Measurements from ENCODE around the gene RPL23. TPM values are rescaled to one million over a fixed set of nuclear protein-coding genes. Genes with fewer than 3 reads are reported as not detected.
"Not testable (repeated sequence)": the region's sequence is repeated elsewhere in the genome, so short reads cannot be mapped to it uniquely, and the experiment has no call there.

Gene RPL23
- total RNA-seq, 5 donors from 2014 or later (not counting 1 experiment from before 2014, with no cell fraction given): 1,638 to 2,124 (median 1,743) TPM

GRCh38 chr17:38864636-38865398, 11.3 kb upstream of the RPL23 start:
- H3K9me3 Mint-ChIP-seq: no peaks in the 10 kb centered on the region
- ChIA-PET CTCF (no interaction called here), POLR2A (interaction anchor here in 1 of 2 donors (0.6 kb wide), 1 partner anchor 79 kb away, joined by 3 read pairs; no protein-coding TSS in a partner anchor)
- Histone ChIP-seq H3K4me3 (ENCODE audit: control insufficient read depth in 1 of 2, extremely low read depth in 1 of 2, low read length in 1 of 2) (no peak overlapping the region), H3K27me3 (replicated peaks in 1 of 2; ENCODE audit: control insufficient read depth in 2 of 2, extremely low read depth in 1 of 2, insufficient read depth in 2 of 2, low read length in 1 of 2) (no peaks in the 10 kb centered on the region), H3K36me3 (ENCODE audit: control insufficient read depth in 2 of 2, extremely low read depth in 1 of 2, insufficient read depth in 1 of 2, low read length in 1 of 2) (no peaks in the 10 kb centered on the region), H3K27ac (ENCODE audit: low read length) (no peak overlapping the region), H3K4me1 (ENCODE audit: control insufficient read depth in 1 of 2, extremely low read depth in 1 of 2, insufficient read depth in 2 of 2, low read length in 2 of 2) (peaks cover 8 to 20% of the 10 kb centered on the region in 2 experiments), H3K9me3 (no peaks in the 10 kb centered on the region)
- peaks cover 14 to 25% (median 21%) of the 10 kb centered on the region in 3 donors for H3K4me1 Mint-ChIP-seq
- no peak for ATAC-seq (replicated peaks in 1 of 4)
- H3K27ac Mint-ChIP-seq: no peak overlapping the region
- H3K27me3 Mint-ChIP-seq: peaks cover 0 to 3% of the 10 kb centered on the region in 2 donors
- no peaks in the 10 kb centered on the region for H3K36me3 Mint-ChIP-seq
- WGBS (ENCODE audit: insufficient coverage): 93% methylated on average over 3 of the region's 11 CpGs
- H3K4me3 Mint-ChIP-seq: no peak overlapping the region
- DNase-seq: no peak

GRCh38 chr17:38861399-38861843, 7.9 kb upstream of the RPL23 start:
- Mint-ChIP-seq H3K4me1 (peaks cover 0 to 5% (median 0%) of the 10 kb centered on the region in 3 donors), H3K9me3 (no peaks in the 10 kb centered on the region), H3K4me3 (no peak overlapping the region), H3K27ac (no peak overlapping the region), H3K27me3 (peaks cover 0 to 2% of the 10 kb centered on the region in 2 donors), H3K36me3 (no peaks in the 10 kb centered on the region)
- ChIA-PET CTCF (interaction anchor here (0.6 to 0.7 kb wide), 2 partner anchors 57 to 67 kb away, joined by 3 to 4 read pairs; no protein-coding TSS in a partner anchor), POLR2A (no interaction called here)
- Histone ChIP-seq H3K36me3 (ENCODE audit: control insufficient read depth in 2 of 2, extremely low read depth in 1 of 2, insufficient read depth in 1 of 2, low read length in 1 of 2) (no peaks in the 10 kb centered on the region), H3K27ac (ENCODE audit: low read length) (no peak overlapping the region), H3K27me3 (replicated peaks in 1 of 2; ENCODE audit: control insufficient read depth in 2 of 2, extremely low read depth in 1 of 2, insufficient read depth in 2 of 2, low read length in 1 of 2) (no peaks in the 10 kb centered on the region), H3K4me1 (ENCODE audit: control insufficient read depth in 1 of 2, extremely low read depth in 1 of 2, insufficient read depth in 2 of 2, low read length in 2 of 2) (no peaks in the 10 kb centered on the region), H3K9me3 (no peaks in the 10 kb centered on the region), H3K4me3 (ENCODE audit: control insufficient read depth in 1 of 2, extremely low read depth in 1 of 2, low read length in 1 of 2) (no peak overlapping the region)
- ATAC-seq (replicated peaks in 1 of 4) (peak in 1 of 4 experiments; percentile 52), DNase-seq (no peak)
- WGBS (ENCODE audit: insufficient coverage): no CpG with 5 or more reads among the region's 8 CpGs

GRCh38 chr17:38857271-38857670, 3.8 kb upstream of the RPL23 start:
- Histone ChIP-seq H3K27me3 (replicated peaks in 1 of 2; ENCODE audit: control insufficient read depth in 2 of 2, extremely low read depth in 1 of 2, insufficient read depth in 2 of 2, low read length in 1 of 2) (no peaks in the 10 kb centered on the region), H3K9me3 (no peaks in the 10 kb centered on the region), H3K4me3 (ENCODE audit: control insufficient read depth in 1 of 2, extremely low read depth in 1 of 2, low read length in 1 of 2) (no peak overlapping the region), H3K36me3 (ENCODE audit: control insufficient read depth in 2 of 2, extremely low read depth in 1 of 2, insufficient read depth in 1 of 2, low read length in 1 of 2) (peaks cover 0 to 7% of the 10 kb centered on the region in 2 donors), H3K27ac (ENCODE audit: low read length) (no peak overlapping the region), H3K4me1 (ENCODE audit: control insufficient read depth in 1 of 2, extremely low read depth in 1 of 2, insufficient read depth in 2 of 2, low read length in 2 of 2) (peaks cover 6 to 21% of the 10 kb centered on the region in 2 experiments)
- WGBS (ENCODE audit: insufficient coverage): 79% methylated on average over 4 of the region's 5 CpGs
- DNase-seq (no peak), ATAC-seq (replicated peaks in 1 of 4) (no peak)
- H3K4me3 Mint-ChIP-seq: no peak overlapping the region
- peaks cover 10% of the 10 kb centered on the region for H3K36me3 Mint-ChIP-seq
- no peaks in the 10 kb centered on the region for H3K27me3 Mint-ChIP-seq
- CTCF ChIA-PET: no interaction called here
- H3K9me3 Mint-ChIP-seq: no peaks in the 10 kb centered on the region
- peaks cover 17 to 23% (median 22%) of the 10 kb centered on the region in 3 donors for H3K4me1 Mint-ChIP-seq
- POLR2A ChIA-PET: no interaction called here
- H3K27ac Mint-ChIP-seq: no peak overlapping the region

GRCh38 chr17:38855101-38855714, 1.7 kb upstream of the RPL23 start:
- H3K9me3 Mint-ChIP-seq; H3K27me3 ChIP-seq (replicated peaks in 1 of 2; ENCODE audit: control insufficient read depth in 2 of 2, extremely low read depth in 1 of 2, insufficient read depth in 2 of 2, low read length in 1 of 2); DNase-seq; H3K9me3 ChIP-seq; ATAC-seq (replicated peaks in 1 of 4); H3K4me3 ChIP-seq (ENCODE audit: control insufficient read depth in 1 of 2, extremely low read depth in 1 of 2, low read length in 1 of 2); H3K27me3 Mint-ChIP-seq: not testable (repeated sequence)
- WGBS (ENCODE audit: insufficient coverage): 96% methylated on average over 20 of the region's 28 CpGs
- H3K36me3 ChIP-seq (ENCODE audit: control insufficient read depth in 2 of 2, extremely low read depth in 1 of 2, insufficient read depth in 1 of 2, low read length in 1 of 2): peaks cover 0 to 27% of the 10 kb centered on the region in 2 donors
- peaks cover 33 to 44% (median 43%) of the 10 kb centered on the region in 3 donors for H3K4me1 Mint-ChIP-seq
- peak overlapping the region; percentile 99 for H3K27ac ChIP-seq (ENCODE audit: low read length)
- CTCF ChIA-PET: interaction anchor here in 1 of 2 donors (1.5 to 3.0 kb wide), 3 partner anchors 12 to 18 kb away, joined by 5 to 35 read pairs (median 8); partner anchors contain the start of gene LASP1
- H3K27ac Mint-ChIP-seq: peak overlapping the region in 1 of 2 donors; percentile 80
- peak overlapping the region in 1 of 3 donors; percentile 17 for H3K4me3 Mint-ChIP-seq
- H3K36me3 Mint-ChIP-seq: peaks cover 30% of the 10 kb centered on the region
- POLR2A ChIA-PET: interaction anchor here in 1 of 2 donors (2.6 kb wide), 1 partner anchor 13 kb away, joined by 26 read pairs; the partner anchor contains the start of gene LASP1
- H3K4me1 ChIP-seq (ENCODE audit: control insufficient read depth in 1 of 2, extremely low read depth in 1 of 2, insufficient read depth in 2 of 2, low read length in 2 of 2): peaks cover 15 to 34% of the 10 kb centered on the region in 2 experiments

GRCh38 chr17:38852771-38853291, 690 bp downstream of the RPL23 start:
- CTCF ChIA-PET: interaction anchor here in 1 of 2 donors (1.3 to 3.0 kb wide), 4 partner anchors 15 to 312 kb away, joined by 4 to 35 read pairs (median 7); partner anchors contain the start of genes CWC25 and LASP1

GRCh38 chr17:38851434-38851833, 2.1 kb downstream of the RPL23 start:
- H3K9me3 ChIP-seq: no peaks in the 10 kb centered on the region
- Mint-ChIP-seq H3K27ac (peak overlapping the region; percentile 98 to 99), H3K36me3 (peaks cover 50% of the 10 kb centered on the region), H3K9me3 (no peaks in the 10 kb centered on the region), H3K4me3 (peak overlapping the region; percentile 91 to 96 (median 94)), H3K4me1 (peaks cover 41 to 47% (median 45%) of the 10 kb centered on the region in 3 donors), H3K27me3 (no peaks in the 10 kb centered on the region)
- DNase-seq: no peak
- POLR2A ChIA-PET: interaction anchor here (0.6 to 2.4 kb wide), 3 partner anchors 26 to 146 kb away, joined by 3 to 6 read pairs (median 3); partner anchors contain the start of genes CWC25 (in 1 of the 2) and MLLT6 (in 1 of the 2)
- H3K4me1 ChIP-seq (ENCODE audit: control insufficient read depth in 1 of 2, extremely low read depth in 1 of 2, insufficient read depth in 2 of 2, low read length in 2 of 2): peaks cover 15 to 34% of the 10 kb centered on the region in 2 experiments
- peak overlapping the region; percentile 99 for H3K27ac ChIP-seq (ENCODE audit: low read length)
- no peak for ATAC-seq (replicated peaks in 1 of 4)
- CTCF ChIA-PET: no interaction called here
- no peaks in the 10 kb centered on the region for H3K27me3 ChIP-seq (replicated peaks in 1 of 2; ENCODE audit: control insufficient read depth in 2 of 2, extremely low read depth in 1 of 2, insufficient read depth in 2 of 2, low read length in 1 of 2)
- no CpG with 5 or more reads among the region's 2 CpGs for WGBS (ENCODE audit: insufficient coverage)
- peaks cover 9 to 59% of the 10 kb centered on the region in 2 donors for H3K36me3 ChIP-seq (ENCODE audit: control insufficient read depth in 2 of 2, extremely low read depth in 1 of 2, insufficient read depth in 1 of 2, low read length in 1 of 2)
- no peak overlapping the region for H3K4me3 ChIP-seq (ENCODE audit: control insufficient read depth in 1 of 2, extremely low read depth in 1 of 2, low read length in 1 of 2)

More at GRCh38 chr17:38852771-38853291, 690 bp downstream of the RPL23 start:
- Histone ChIP-seq H3K27me3 (replicated peaks in 1 of 2; ENCODE audit: control insufficient read depth in 2 of 2, extremely low read depth in 1 of 2, insufficient read depth in 2 of 2, low read length in 1 of 2) (no peaks in the 10 kb centered on the region), H3K9me3 (no peaks in the 10 kb centered on the region), H3K4me3 (ENCODE audit: control insufficient read depth in 1 of 2, extremely low read depth in 1 of 2, low read length in 1 of 2) (peak overlapping the region; percentile 68 to 90), H3K27ac (ENCODE audit: low read length) (peak overlapping the region; percentile 99), H3K4me1 (ENCODE audit: control insufficient read depth in 1 of 2, extremely low read depth in 1 of 2, insufficient read depth in 2 of 2, low read length in 2 of 2) (peaks cover 15 to 34% of the 10 kb centered on the region in 2 experiments), H3K36me3 (ENCODE audit: control insufficient read depth in 2 of 2, extremely low read depth in 1 of 2, insufficient read depth in 1 of 2, low read length in 1 of 2) (peaks cover 9 to 51% of the 10 kb centered on the region in 2 donors)
- peak overlapping the region; percentile 91 to 96 (median 94) for H3K4me3 Mint-ChIP-seq
- peak; percentile 25 to 59 (median 34) for ATAC-seq (replicated peaks in 1 of 4)
- H3K27ac Mint-ChIP-seq: peak overlapping the region; percentile 98 to 99
- no peaks in the 10 kb centered on the region for H3K27me3 Mint-ChIP-seq
- H3K4me1 Mint-ChIP-seq: peaks cover 41 to 47% (median 45%) of the 10 kb centered on the region in 3 donors
- POLR2A ChIA-PET: interaction anchor here (0.6 to 2.6 kb wide), 7 partner anchors 11 to 161 kb away, joined by 3 to 26 read pairs (median 5); partner anchors contain the start of genes CWC25 (in 2 of the 2) and LASP1 (in 2 of the 2)
- peaks cover 48% of the 10 kb centered on the region for H3K36me3 Mint-ChIP-seq
- no peaks in the 10 kb centered on the region for H3K9me3 Mint-ChIP-seq
- peak in 11 of 35 experiments; percentile 7 to 76 (median 19) for DNase-seq
- WGBS (ENCODE audit: insufficient coverage): 0% methylated on average over 14 of the region's 19 CpGs

All from T-cell (primary cell).